ENCODE results near the gene SLC6A6. TPM values are rescaled to one million over a fixed set of nuclear protein-coding genes. Genes with fewer than 3 reads are reported as not detected.

The SLC6A6 gene
- total and polyA plus RNA-seq, 10 of the 15 experiments (the other 5 are each of a cell fraction or from before 2014, with no cell fraction given) = 5.6 to 47.0 (median 20.2) TPM

- TF ChIP-seq IKZF1 (conservative IDR thresholded peaks at IDR 0.05) = peak; percentile 91
- peak; percentile 74; the same call in 1 of the 2 replicates for TF ChIP-seq ATF7 (IDR thresholded peaks at IDR 0.05; ENCODE audit: low read depth)
- peak; percentile 52; the same call in 1 of the 2 replicates for TF ChIP-seq MTA2 (IDR thresholded peaks at IDR 0.05; ENCODE audit: low read depth)
- TF ChIP-seq MEF2A (IDR thresholded peaks at IDR 0.05; ENCODE audit: insufficient read depth, low read depth, low read length) = 0 out of 2 replicates have a peak, but pooled peaks have one; percentile 38
- no peak for TF ChIP-seq SUZ12 (IDR thresholded peaks at IDR 0.05; ENCODE audit: unreplicated experiment)
- TF ChIP-seq SMAD1 (IDR thresholded peaks at IDR 0.05; ENCODE audit: low read depth, partially characterized antibody) = no peak
- TF ChIP-seq SMC3 (IDR thresholded peaks at IDR 0.05; ENCODE audit: borderline replicate concordance, low read length) = no peak
- peak; percentile 51; the same call in 1 of the 2 replicates for TF ChIP-seq TBL1XR1 (IDR thresholded peaks at IDR 0.05; ENCODE audit: low read depth, low read length)
- peak; percentile 64 to 70 for TF ChIP-seq IKZF2 (IDR thresholded peaks at IDR 0.05)
- no peak for TF ChIP-seq HCFC1 (IDR thresholded peaks at IDR 0.05; ENCODE audit: low read length)
- no peak for TF ChIP-seq E4F1 (IDR thresholded peaks at IDR 0.05; ENCODE audit: borderline replicate concordance, partially characterized antibody)
- TF ChIP-seq RAD51 (IDR thresholded peaks at IDR 0.05) = peak; percentile 78
- no peak for TF ChIP-seq NFIC (IDR thresholded peaks at IDR 0.05; ENCODE audit: low read depth, low read length)
These were observed 29.8 kb downstream of the SLC6A6 start (continued) for GRCh38 chr3:14431917-14432834.

Data from GM12878 (cell line).